ENCODE results near the gene KPRP. TPM values are rescaled to one million over a fixed set of nuclear protein-coding genes. Genes with fewer than 3 reads are reported as not detected.
A peak's percentile ranks its signal among the peaks of the same experiment; 100 is the strongest.

The KPRP gene
- total and polyA plus RNA-seq, 2 donors (not counting 1 experiment from before 2014, with no cell fraction given), result 0.33 TPM; not detected in 1

- no peak for TF ChIP-seq CTCF (conservative IDR thresholded peaks at IDR 0.05 in 1 of 2, IDR thresholded peaks at IDR 0.05 in 1 of 2; ENCODE audit: low read depth in 1 of 2, low read length in 2 of 2)
- no peak for TF ChIP-seq EZH2 (IDR thresholded peaks at IDR 0.05; ENCODE audit: low read length, missing control alignments)
- Histone ChIP-seq H3K79me2 (ENCODE audit: control insufficient read depth, insufficient read depth, low read length) (no peaks in the 10 kb centered on the region), H3K4me3 (replicated peaks in 1 of 4; ENCODE audit: control extremely low read depth in 1 of 4, insufficient read depth in 1 of 4, low read depth in 3 of 4, low read length in 4 of 4) (no peak overlapping the region), H3K27me3 (ENCODE audit: control insufficient read depth, insufficient read depth, low read length) (no peaks in the 10 kb centered on the region), H3K4me2 (ENCODE audit: extremely low read depth, insufficient read depth, low read length) (no peak overlapping the region), H3K36me3 (ENCODE audit: control insufficient read depth, insufficient read depth, low read length) (no peaks in the 10 kb centered on the region), H2AFZ (ENCODE audit: low read length) (no peak overlapping the region), H3K4me1 (ENCODE audit: control insufficient read depth, extremely low read depth, insufficient read depth, low read length) (no peaks in the 10 kb centered on the region), H3K9ac (ENCODE audit: insufficient read depth, low read length) (no peak overlapping the region), H3K27ac (ENCODE audit: insufficient read depth, low read length) (no peak overlapping the region), H4K20me1 (ENCODE audit: control insufficient read depth, extremely low read depth, insufficient read depth, low read length) (no peaks in the 10 kb centered on the region), H3K9me3 (ENCODE audit: control insufficient read depth, insufficient read depth, low read depth, low read length) (no peaks in the 10 kb centered on the region)
- no peak for DNase-seq (ENCODE audit: low read depth in 2 of 2)
These were observed 28.8 kb upstream of the KPRP start for GRCh38 chr1:152728986-152729385.

GRCh38 chr1:152735648-152736047 lies 22.2 kb upstream of the KPRP start:
- DNase-seq (ENCODE audit: low read depth in 2 of 2), result no peak
- TF ChIP-seq CTCF (conservative IDR thresholded peaks at IDR 0.05 in 1 of 2, IDR thresholded peaks at IDR 0.05 in 1 of 2; ENCODE audit: low read depth in 1 of 2, low read length in 2 of 2), result peak; percentile 2 to 8
- TF ChIP-seq EZH2 (IDR thresholded peaks at IDR 0.05; ENCODE audit: low read length, missing control alignments), result no peak
- Histone ChIP-seq H3K79me2 (ENCODE audit: control insufficient read depth, insufficient read depth, low read length) (no peaks in the 10 kb centered on the region), H3K36me3 (ENCODE audit: control insufficient read depth, insufficient read depth, low read length) (no peaks in the 10 kb centered on the region), H3K27me3 (ENCODE audit: control insufficient read depth, insufficient read depth, low read length) (no peaks in the 10 kb centered on the region), H3K4me2 (ENCODE audit: extremely low read depth, insufficient read depth, low read length) (no peak overlapping the region), H3K9ac (ENCODE audit: insufficient read depth, low read length) (no peak overlapping the region), H3K9me3 (ENCODE audit: control insufficient read depth, insufficient read depth, low read depth, low read length) (no peaks in the 10 kb centered on the region), H4K20me1 (ENCODE audit: control insufficient read depth, extremely low read depth, insufficient read depth, low read length) (no peaks in the 10 kb centered on the region), H3K4me1 (ENCODE audit: control insufficient read depth, extremely low read depth, insufficient read depth, low read length) (peaks cover 2% of the 10 kb centered on the region), H2AFZ (ENCODE audit: low read length) (no peak overlapping the region), H3K27ac (ENCODE audit: insufficient read depth, low read length) (no peak overlapping the region), H3K4me3 (replicated peaks in 1 of 4; ENCODE audit: control extremely low read depth in 1 of 4, insufficient read depth in 1 of 4, low read depth in 3 of 4, low read length in 4 of 4) (no peak overlapping the region)

GRCh38 chr1:152737997-152738396 lies 19.8 kb upstream of the KPRP start:
- H3K9me3 ChIP-seq (ENCODE audit: control insufficient read depth, insufficient read depth, low read depth, low read length), result no peaks in the 10 kb centered on the region
- no peak overlapping the region for H2AFZ ChIP-seq (ENCODE audit: low read length)
- H3K27me3 ChIP-seq (ENCODE audit: control insufficient read depth, insufficient read depth, low read length), result no peaks in the 10 kb centered on the region
- H3K4me2 ChIP-seq (ENCODE audit: extremely low read depth, insufficient read depth, low read length), result no peak overlapping the region
- H3K36me3 ChIP-seq (ENCODE audit: control insufficient read depth, insufficient read depth, low read length), result no peaks in the 10 kb centered on the region
- no peak overlapping the region for H3K9ac ChIP-seq (ENCODE audit: insufficient read depth, low read length)
- H3K79me2 ChIP-seq (ENCODE audit: control insufficient read depth, insufficient read depth, low read length), result no peaks in the 10 kb centered on the region
- H3K27ac ChIP-seq (ENCODE audit: insufficient read depth, low read length), result no peak overlapping the region
- H3K4me3 ChIP-seq (replicated peaks in 1 of 4; ENCODE audit: control extremely low read depth in 1 of 4, insufficient read depth in 1 of 4, low read depth in 3 of 4, low read length in 4 of 4), result no peak overlapping the region
- no peaks in the 10 kb centered on the region for H4K20me1 ChIP-seq (ENCODE audit: control insufficient read depth, extremely low read depth, insufficient read depth, low read length)
- TF ChIP-seq EZH2 (IDR thresholded peaks at IDR 0.05; ENCODE audit: low read length, missing control alignments), result no peak
- TF ChIP-seq CTCF (conservative IDR thresholded peaks at IDR 0.05 in 1 of 2, IDR thresholded peaks at IDR 0.05 in 1 of 2; ENCODE audit: low read depth in 1 of 2, low read length in 2 of 2), result no peak
- no peak for DNase-seq (ENCODE audit: low read depth in 2 of 2)
- peaks cover 4% of the 10 kb centered on the region for H3K4me1 ChIP-seq (ENCODE audit: control insufficient read depth, extremely low read depth, insufficient read depth, low read length)
